Right ventricle myocardium superior (tissue), 1 donor: Measurements from ENCODE around the gene BICD1. TPM values are rescaled to one million over a fixed set of nuclear protein-coding genes. Genes with fewer than 3 reads are reported as not detected.

Experiments
- ATAC-seq: fragments of 200-7000 bp; cut with Tn5 transposase; one replicate; pipeline ENCODE4 v1.9.1; 2020; ENCODE audit warnings: mild to moderate bottlenecking; ENCODE audit not compliant: poor library complexity
- DNase-seq: peaks from one replicate; pipeline ENCODE4 v3.0.0-alpha.2; 2020
- intact Hi-C: fragments of 100-400 bp; cut with DNase I; formaldehyde crosslinking; loops from one replicate; pipeline ENCODE4 v1.11.2; 2022
- total RNA-seq: library from RNA; stranded (reverse); fragmentation: NEBNext Ultra II Directional; extraction: Animal tissue kit (Norgen Biotek cat#: 25700); gene quantifications from one replicate; pipeline ENCODE4 v1.2.1, GENCODE V29; 2021
- donor health status: DM: no; HTN: yes; CAD: no; lungs with severe emphysema.

The BICD1 gene
- total RNA-seq, 1 donor from 2014 or later, result 3.5 TPM

DNA sequence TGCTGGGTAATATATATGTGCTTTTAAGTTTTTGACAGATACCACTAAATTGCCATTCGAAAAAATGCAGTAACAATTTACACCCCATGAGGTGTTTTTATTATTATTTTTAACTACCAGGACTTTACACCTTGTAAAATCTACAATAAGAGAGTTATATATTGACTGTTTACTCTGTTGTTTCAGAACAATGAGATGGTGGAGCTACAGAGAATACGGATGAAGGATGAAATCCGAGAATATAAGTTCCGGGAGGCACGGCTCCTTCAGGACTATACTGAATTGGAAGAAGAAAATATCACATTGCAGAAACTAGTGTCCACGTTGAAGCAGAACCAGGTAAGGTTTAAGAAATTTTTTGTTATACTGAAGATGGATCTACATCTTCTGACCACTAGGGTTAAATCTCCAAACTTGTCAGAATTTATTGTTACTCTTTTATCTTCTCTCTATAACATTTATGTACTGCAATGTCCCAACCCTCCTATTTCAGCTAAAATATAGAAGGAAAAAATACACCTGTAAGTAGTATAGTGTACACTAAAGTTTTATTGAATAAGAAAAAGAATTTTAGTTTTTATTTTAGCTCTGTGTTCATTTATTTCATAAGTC, 187.3 kb downstream of the BICD1 start:
- intact Hi-C loops, result no loop called here
- ATAC-seq (no peak), DNase-seq (no peak)

DNA sequence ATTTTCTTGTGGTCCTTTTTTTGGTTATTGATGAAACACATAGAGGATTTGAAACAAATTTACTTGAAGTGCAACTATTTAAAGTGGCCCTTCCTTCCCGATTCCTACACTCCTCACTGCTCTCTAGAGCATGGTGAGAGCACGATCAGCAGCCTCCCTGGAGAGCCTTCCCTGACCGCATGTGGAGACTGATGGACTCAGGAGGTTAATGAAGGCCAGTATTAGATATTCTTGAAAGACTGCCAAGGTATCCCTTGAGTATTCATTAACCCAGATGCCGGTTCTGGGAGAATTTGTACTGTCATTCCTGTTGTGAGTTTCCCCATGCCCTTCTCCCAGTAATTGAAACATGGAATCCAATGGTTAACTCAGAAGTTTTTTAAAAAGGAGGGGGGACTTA, 189.9 kb downstream of the BICD1 start:
- intact Hi-C loops, result no loop called here
- DNase-seq, result no peak
- ATAC-seq, result no peak

DNA sequence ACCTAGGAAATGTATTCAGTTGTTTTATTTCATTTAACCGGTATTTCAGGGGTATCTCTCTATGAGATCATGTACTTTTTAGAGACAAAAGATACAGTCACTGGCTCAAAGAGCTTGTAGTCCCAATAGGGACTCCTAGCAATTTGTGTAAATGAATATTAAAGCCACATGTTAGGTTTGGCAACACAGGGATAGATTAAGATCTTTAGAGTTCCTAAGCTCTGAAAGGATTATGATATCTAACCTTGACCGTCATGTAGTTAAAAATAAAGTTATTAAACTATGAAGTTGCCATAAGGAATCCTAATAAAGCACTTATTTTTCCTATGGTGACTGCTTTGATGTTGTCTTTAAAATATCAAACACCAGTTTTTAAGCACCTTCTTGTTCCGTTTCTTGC, 192.3 kb downstream of the BICD1 start:
- intact Hi-C loops, result no loop called here
- no peak for DNase-seq
- ATAC-seq, result no peak

DNA sequence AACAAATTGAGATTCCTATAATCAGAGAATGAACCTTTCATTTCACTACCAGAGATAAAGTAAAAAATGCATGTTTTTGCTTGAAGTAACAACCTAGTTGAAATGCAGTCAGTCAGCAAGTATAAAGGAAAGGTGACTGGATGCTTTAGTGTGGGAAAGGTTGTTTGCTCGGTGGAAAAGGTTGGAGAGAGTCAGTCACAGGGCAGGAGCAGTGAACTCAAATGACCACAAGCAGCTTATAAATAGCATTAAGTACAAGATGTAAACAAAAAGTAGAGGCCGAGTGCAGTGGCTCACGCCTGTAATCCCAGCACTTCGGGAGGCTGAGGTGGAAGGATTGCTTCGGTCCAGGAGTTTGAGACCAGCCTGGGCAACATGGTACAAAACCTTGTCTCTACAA, 194.6 kb downstream of the BICD1 start:
- intact Hi-C loops, result loop anchor here (10.0 kb wide), 1 partner anchor 646 kb away; the partner anchor contains the start of gene ETFBKMT
- ATAC-seq, result no peak

DNA sequence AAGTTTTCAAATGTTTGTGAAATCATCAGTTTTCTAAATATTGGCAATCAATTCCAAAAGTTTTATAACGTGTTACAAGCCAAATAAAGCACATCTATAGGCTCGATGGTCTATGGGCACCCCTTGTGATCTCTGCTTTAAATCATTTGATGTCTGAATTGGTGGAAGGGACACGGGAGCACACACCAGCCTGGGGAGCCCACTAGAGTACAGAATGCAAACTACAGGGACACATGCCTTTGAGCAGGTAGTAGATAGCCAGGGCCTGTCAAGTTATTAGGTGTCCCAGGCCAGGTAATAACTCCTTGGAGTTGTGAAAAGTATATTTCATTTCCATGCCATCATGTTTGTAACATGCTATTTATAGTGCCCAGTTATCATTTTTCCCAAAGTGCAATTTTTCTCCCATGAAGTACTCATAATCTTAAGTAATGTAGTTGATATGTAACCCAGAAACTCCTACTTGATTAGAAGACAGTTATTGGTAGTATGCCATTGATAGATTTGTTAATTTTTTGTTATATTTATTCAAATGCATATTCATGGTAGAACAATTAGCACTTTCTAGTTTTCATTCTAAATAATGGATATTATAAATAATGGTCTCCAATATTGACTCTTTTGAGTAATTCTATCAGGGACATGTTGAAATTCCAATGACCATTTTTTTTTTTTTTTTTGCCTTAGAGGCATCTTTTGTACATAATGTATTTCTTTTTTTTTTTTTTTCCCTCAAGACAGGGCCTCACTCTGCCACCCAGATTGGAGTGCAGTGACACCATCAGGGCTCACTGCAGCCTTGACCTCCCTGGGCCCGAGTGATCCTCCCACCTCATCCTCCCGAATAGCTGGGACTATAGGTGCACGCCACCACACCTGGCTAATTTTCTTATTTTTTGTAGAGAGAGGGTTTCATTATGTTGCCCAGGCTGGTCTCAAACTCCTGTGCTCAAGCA, 195.8 kb downstream of the BICD1 start:
- DNase-seq (no peak), ATAC-seq (peak; percentile 36)
- intact Hi-C loops, result loop anchor here (10.0 kb wide), 1 partner anchor 648 kb away; the partner anchor contains the start of gene ETFBKMT

More for the DNA sequence above, 194.6 kb downstream of the BICD1 start:
- no peak for DNase-seq

DNA sequence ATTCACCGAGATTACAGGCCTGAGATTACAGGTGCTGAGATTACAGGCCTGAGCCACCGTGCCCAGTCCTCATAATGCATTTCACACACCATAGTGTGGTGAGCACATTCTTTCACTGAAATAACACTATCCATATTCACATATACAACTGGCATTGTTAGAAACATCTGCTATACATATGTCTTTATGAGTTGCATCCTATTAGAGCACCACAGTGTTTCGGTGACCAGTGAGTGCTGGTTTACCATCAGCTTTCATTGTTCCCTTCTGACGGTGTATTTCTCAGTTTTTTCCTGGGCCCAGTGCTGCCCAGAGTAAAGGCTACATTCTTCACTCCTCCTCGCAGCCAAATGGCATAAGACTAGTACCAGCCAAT, 196.5 kb downstream of the BICD1 start:
- intact Hi-C loops, result loop anchor here (10.0 kb wide), 1 partner anchor 648 kb away; the partner anchor contains the start of gene ETFBKMT
- no peak for ATAC-seq
- no peak for DNase-seq

DNA sequence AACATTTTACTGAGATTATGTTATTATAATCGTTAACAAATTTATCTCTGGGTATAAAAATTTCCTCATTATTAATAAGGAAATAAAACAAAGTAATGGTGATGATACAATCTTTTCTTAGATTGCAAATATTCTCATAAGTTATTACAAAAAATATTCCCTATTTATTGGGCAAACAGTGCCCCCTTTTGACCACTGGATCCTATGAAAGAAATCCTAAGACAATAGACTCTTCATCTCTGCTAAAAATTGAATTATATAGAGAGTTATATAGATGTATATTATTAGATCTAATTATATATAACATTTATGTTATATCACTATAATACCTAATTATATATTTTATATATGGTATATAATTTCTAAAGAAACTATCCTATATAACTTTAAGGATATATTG, 198.5 kb downstream of the BICD1 start:
- ATAC-seq (no peak), DNase-seq (no peak)
- intact Hi-C loops, result loop anchor here (5.0 to 10.0 kb wide), 2 partner anchors 243 to 650 kb away; partner anchors contain the start of gene ETFBKMT

DNA sequence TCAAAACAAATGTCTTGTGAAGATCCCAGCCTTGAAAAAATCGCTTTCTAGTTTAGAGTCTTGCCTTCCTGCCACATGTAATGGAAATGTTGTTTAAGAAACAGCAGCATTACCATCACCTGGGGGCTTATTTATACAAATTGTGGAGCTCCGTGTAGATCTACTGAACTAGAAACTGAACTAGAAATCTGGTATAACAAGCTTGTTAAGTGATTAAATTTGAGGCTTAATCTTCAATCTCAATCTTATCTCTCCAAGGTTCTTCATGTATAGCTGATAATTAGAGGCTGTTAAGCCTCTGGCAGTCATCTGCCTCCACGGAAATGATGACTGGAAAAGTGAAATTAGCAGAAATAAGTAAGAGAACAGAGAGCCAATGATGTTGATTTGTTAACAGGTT, 200.7 kb downstream of the BICD1 start:
- ATAC-seq (no peak), DNase-seq (no peak)
- intact Hi-C loops, result loop anchor here (5.0 to 10.0 kb wide), 2 partner anchors 245 to 653 kb away; partner anchors contain the start of gene ETFBKMT

DNA sequence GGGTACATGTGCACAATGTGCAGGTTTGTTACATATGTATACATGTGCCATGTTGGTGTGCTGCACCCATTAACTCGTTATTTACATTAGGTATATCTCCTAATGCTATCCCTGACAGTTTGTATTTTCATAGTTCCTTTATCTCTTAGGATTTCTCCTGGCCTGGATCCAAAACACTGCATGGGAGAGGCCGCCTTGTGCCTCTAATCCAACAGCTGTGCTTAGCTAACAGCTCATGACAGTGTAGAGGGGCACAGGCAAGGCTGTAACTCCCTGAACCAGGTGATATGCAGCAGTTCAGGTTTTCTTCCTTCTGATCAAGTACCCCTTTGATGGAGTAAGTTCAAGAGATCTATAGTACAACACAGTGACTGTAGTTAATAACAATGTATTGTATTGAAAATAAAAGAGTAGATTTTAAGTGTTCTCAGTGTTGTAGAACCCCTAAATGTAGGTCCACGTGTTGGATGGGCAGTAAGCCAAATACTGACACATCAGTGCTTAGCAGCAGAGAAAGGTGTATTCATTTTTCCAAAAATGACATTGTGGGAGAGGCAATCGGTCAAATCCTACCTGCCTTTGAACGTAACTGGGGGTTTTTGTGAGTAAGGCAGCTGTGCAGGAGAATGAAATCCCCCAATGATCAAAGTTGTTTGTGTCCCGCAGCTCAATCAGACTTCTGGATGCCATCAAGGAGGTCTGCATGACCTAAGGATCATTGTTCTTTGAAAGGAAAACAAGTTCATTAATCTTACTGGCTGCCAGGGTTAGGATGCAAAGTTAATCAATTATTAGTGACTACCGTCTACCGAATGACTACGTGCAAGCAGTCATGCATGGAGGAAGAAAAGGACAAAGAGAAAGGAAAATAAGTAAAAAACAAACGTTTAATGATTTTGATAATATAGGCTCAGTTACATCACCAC, 203.4 kb downstream of the BICD1 start:
- intact Hi-C loops, result loop anchor here (5.0 to 10.0 kb wide), 2 partner anchors 248 to 655 kb away; partner anchors contain the start of gene ETFBKMT
- no peak for ATAC-seq
- no peak for DNase-seq

DNA sequence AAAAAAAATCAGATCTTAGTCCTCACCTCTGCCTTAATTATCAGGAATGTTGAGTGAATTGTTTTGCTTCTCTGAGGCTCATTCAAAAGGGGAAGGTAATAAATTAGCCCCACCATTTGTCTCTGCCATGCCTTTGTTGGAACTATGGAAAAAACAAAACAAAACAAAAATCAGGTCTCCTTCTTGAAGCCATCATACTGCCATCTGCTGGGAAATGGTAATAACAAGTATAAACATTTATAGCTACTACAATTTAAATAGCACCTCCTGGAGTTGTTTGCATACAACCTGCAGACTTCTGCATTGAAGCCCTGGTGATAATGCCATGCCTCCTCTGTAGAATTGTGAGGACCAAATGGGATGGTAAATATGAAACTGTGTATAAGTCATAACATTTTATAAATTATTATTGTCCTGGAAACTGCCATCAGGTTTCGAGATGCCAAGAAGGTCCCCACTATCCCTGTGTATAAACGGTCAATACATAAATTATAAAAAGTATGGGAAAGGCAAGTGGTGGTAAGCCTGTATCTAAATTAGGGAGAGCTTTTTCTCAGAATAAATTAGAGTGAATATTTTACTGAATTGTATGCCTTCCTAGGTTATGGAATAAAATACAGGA, 205.5 kb downstream of the BICD1 start:
- peak; percentile 48 for ATAC-seq
- no peak for DNase-seq
- intact Hi-C loops, result no loop called here

DNA sequence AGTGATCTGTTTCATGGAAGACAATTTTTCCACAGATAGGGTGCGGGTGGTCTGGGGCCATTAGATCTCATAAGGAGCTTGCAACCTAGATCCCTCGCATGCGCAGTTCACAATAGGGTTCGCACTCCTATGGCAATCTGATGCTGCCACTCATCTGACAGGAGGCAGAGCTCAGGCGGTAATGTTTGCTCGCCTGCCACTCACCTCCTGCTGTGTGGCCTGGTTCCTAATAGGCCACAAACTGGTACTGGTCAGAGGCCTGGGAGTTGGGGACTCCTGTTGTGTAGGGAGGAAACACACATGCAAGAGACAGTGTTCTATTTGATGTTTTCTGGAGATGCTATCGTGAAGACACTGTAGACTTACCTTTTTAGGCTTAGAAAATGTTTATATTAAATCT, 215.7 kb downstream of the BICD1 start:
- DNase-seq, result no peak
- ATAC-seq, result no peak
- intact Hi-C loops, result no loop called here

DNA sequence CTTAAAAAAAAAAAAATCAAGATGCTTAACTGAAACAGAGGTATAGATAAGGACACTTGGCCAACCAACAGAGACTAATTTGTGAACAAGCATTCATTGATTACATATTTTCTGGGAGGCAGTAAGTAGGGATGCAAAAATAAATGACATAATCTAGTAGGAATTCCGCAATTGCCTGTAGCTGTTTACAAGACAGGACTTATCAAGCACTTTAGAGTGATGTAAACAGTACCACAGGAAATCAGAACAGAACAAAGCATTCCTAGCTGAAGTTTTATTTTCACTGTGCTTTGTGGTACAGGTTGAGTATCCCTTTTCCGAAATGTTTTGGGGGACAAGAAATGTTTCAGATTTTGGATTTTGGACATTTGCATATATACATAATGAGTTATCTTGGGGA, 224.5 kb downstream of the BICD1 start:
- intact Hi-C loops, result no loop called here
- DNase-seq (no peak), ATAC-seq (no peak)

DNA sequence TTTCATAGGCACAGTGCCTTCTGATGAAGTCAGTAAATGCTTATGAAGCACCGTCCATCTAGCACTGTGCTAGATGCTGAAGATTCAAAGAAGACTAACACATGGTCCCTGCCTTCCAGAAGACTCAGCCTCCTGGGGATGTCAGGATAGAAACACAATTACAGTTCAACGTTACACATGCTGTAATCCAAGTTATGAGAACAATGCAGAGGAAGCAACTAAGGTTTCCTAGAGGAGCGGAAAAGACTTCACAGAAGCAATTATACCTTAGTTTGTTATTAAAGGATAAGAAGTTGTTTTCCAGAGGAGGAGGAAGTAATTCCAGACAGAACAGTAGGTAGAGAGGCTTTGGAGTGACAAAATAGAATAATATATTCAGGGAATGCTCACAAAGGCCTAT, 225.8 kb downstream of the BICD1 start:
- DNase-seq, result no peak
- no peak for ATAC-seq
- intact Hi-C loops, result no loop called here

DNA sequence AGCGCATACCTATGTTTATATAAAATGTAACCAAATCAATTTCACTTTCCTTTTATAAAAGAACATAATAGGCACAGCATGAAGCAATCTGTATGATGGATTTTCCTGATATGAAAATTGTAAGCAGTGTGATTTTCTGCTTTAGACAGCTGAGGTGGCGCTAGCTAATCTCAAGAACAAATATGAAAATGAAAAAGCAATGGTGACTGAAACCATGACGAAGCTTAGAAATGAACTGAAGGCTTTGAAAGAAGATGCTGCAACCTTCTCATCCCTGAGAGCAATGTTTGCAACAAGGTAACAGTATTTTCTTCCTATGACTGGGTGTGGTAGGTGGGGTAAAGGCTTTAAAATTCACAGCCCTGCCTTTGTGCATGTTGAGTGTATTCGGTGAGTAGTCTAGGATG, 227.7 kb downstream of the BICD1 start:
- ATAC-seq (no peak), DNase-seq (no peak)
- intact Hi-C loops, result no loop called here

DNA sequence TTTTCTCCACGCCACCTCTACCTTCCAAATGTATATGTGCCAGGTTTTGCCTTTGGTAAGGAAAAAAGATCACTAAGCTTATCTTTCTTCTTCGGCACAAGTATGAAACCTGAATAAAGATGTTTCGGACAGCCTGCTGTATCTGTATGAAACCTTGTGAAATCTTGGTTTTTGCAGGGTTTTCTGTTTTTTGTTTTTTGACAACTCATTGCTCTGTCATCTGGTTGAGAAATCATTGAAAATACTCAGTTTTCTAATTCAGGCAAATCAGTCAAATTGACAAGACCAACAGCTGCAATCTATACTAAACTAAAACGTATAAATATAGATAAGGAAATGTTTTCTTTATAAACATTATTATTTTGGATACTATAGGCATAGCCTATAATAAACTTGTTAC, 229.6 kb downstream of the BICD1 start:
- DNase-seq, result no peak

DNA sequence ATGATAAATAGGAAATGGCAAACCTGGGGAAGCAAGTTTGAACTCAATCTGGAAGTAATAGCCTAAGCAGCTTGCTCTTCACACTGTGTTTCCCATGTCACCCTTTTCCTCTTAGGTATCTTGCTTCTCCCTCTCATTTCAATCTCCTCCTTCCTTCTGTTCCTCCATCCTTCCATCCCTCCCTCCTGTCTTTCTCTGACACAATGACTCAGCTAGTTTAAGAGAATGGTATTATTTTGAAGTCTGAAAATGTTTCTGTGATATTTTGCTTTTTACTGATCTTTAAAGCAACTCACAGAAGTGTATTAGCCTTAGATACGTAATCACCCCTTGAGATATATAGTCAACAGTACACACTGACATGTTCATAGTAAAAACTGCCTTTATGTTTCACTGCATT, 236.8 kb downstream of the BICD1 start:
- no peak for DNase-seq
- intact Hi-C loops, result no loop called here
- ATAC-seq, result no peak

More for the DNA sequence above, 229.6 kb downstream of the BICD1 start:
- intact Hi-C loops, result no loop called here
- no peak for ATAC-seq

DNA sequence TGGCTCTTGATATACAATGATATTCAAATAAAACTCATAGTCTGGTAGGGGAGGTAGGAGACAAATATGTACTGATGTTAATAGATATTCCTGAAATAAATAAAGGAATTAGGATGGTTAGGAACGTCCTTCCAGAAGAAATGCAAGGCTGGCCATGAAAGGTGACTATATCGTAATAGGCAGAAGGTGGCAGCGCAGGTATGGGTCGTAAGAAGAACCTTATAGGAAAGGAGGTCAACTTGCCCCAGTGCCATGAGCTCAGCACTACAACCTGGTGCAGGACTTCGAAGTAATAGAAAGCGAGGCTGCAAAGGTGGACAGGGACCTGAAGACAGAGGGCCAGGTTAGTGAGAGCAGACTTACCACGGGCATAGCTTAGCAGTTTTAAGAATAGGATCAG, 237.4 kb downstream of the BICD1 start:
- intact Hi-C loops, result no loop called here
- DNase-seq (no peak), ATAC-seq (no peak)

DNA sequence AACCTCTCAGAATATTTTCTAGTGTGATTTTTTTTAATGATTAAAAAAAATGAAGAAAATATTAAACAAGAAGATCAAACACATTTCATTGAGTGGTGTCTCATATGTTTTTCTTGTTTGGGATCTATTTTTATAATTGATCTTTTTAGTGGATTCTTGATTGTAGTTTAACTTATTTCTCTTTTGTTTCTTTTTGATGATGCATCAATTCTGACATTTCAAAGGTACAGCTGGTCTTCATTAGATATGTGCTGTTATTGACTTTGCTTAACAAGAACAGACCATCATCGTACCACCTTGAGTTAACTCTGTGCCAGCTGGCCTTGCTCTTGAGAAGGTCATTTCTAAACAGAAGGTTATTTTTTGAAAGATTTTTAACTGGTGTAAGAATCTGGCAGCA, 246.9 kb downstream of the BICD1 start:
- no peak for ATAC-seq
- intact Hi-C loops, result no loop called here
- no peak for DNase-seq
